Neural crest cell (in vitro differentiated cells): ENCODE measurements around the gene PRKG2. TPM values are rescaled to one million over a fixed set of nuclear protein-coding genes. Genes with fewer than 3 reads are reported as not detected.

Source experiments
- DNase-seq: peaks from one replicate; pipeline ENCODE4 v3.0.0; 2021; ENCODE audit warnings: low read depth, mixed read lengths, low spot score
- H3K27ac Mint-ChIP-seq: one replicate; pipeline ENCODE4 v1.8.0; 2021; ENCODE audit warnings: mild to moderate bottlenecking, mixed read lengths; ENCODE audit not compliant: unreplicated experiment
- H3K27me3 Mint-ChIP-seq: 2 replicates; pipeline ENCODE4 v1.8.0; 2021; ENCODE audit warnings: low read depth, mild to moderate bottlenecking, mixed read lengths
- H3K36me3 Mint-ChIP-seq: 2 replicates; pipeline ENCODE4 v1.8.0; 2021; ENCODE audit warnings: low read depth, mild to moderate bottlenecking, mixed read lengths
- H3K4me1 Mint-ChIP-seq: 2 replicates; pipeline ENCODE4 v1.8.0; 2021; ENCODE audit warnings: mixed read lengths
- H3K4me3 Mint-ChIP-seq: one replicate; pipeline ENCODE4 v1.8.0; 2021; ENCODE audit warnings: mild to moderate bottlenecking, mixed read lengths
- H3K9me3 Mint-ChIP-seq: 2 replicates; pipeline ENCODE4 v1.8.0; 2021; ENCODE audit warnings: mixed read lengths
- CTCF ChIP-seq: fragments of 200-600 bp; sonication (generic); conservative IDR thresholded peaks from 2 replicates; pipeline ENCODE4 v1.5.0; 2021; ENCODE audit warnings: antibody characterized with exemption, mild to moderate bottlenecking
- total RNA-seq: library from RNA; stranded (reverse); gene quantifications from 2 replicates; pipeline ENCODE4 v1.2.1, GENCODE V29; 2021

PRKG2 gene
- total RNA-seq, 1 donor from 2014 or later, result 0.77 TPM

GRCh38 chr4:81204571-81204970 is 10.5 kb downstream of the PRKG2 start:
- no peak for DNase-seq
- Mint-ChIP-seq H3K27me3 (peaks cover 31% of the 10 kb centered on the region), H3K27ac (no peak overlapping the region), H3K4me1 (peaks cover 4% of the 10 kb centered on the region), H3K9me3 (peaks cover 2% of the 10 kb centered on the region), H3K4me3 (no peak overlapping the region), H3K36me3 (no peaks in the 10 kb centered on the region)
- no peak for TF ChIP-seq CTCF

- H3K9me3 Mint-ChIP-seq, result no peaks in the 10 kb centered on the region
- H3K4me1 Mint-ChIP-seq, result peaks cover 4% of the 10 kb centered on the region
- no peaks in the 10 kb centered on the region for H3K36me3 Mint-ChIP-seq
- H3K27me3 Mint-ChIP-seq, result peaks cover 8% of the 10 kb centered on the region
- no peak overlapping the region for H3K27ac Mint-ChIP-seq
- no peak for TF ChIP-seq CTCF
- H3K4me3 Mint-ChIP-seq, result no peak overlapping the region
- no peak for DNase-seq
Observed at GRCh38 chr4:81199831-81200230, 15.2 kb downstream of the PRKG2 start.

- Mint-ChIP-seq H3K9me3 (no peaks in the 10 kb centered on the region), H3K4me3 (no peak overlapping the region), H3K36me3 (no peaks in the 10 kb centered on the region), H3K4me1 (peaks cover 1% of the 10 kb centered on the region), H3K27ac (no peak overlapping the region), H3K27me3 (peaks cover 5% of the 10 kb centered on the region)
- DNase-seq, result no peak
- TF ChIP-seq CTCF, result no peak
Observed at GRCh38 chr4:81198609-81199008, 16.4 kb downstream of the PRKG2 start.

- no peaks in the 10 kb centered on the region for H3K36me3 Mint-ChIP-seq
- H3K27me3 Mint-ChIP-seq, result peaks cover 5% of the 10 kb centered on the region
- H3K9me3 Mint-ChIP-seq, result no peaks in the 10 kb centered on the region
- TF ChIP-seq CTCF, result no peak
- H3K4me3 Mint-ChIP-seq, result no peak overlapping the region
- DNase-seq, result no peak
- H3K4me1 Mint-ChIP-seq, result no peaks in the 10 kb centered on the region
- H3K27ac Mint-ChIP-seq, result no peak overlapping the region
Observed at GRCh38 chr4:81197864-81198524, 17.0 kb downstream of the PRKG2 start.

GRCh38 chr4:81196126-81196650 is 18.8 kb downstream of the PRKG2 start:
- no peaks in the 10 kb centered on the region for H3K9me3 Mint-ChIP-seq
- no peaks in the 10 kb centered on the region for H3K4me1 Mint-ChIP-seq
- no peak for DNase-seq
- H3K27me3 Mint-ChIP-seq, result peaks cover 5% of the 10 kb centered on the region
- no peak overlapping the region for H3K4me3 Mint-ChIP-seq
- H3K36me3 Mint-ChIP-seq, result no peaks in the 10 kb centered on the region
- no peak for TF ChIP-seq CTCF
- no peak overlapping the region for H3K27ac Mint-ChIP-seq
